NCI-H69 (cell line): ENCODE results near the gene MRPS12.
A peak's percentile ranks its signal among the peaks of the same experiment; 100 is the strongest.

Experiments used
- DNase-seq: peaks from one replicate; lab custom pipeline; 2025; lab: John Stamatoyannopoulos, UW

MRPS12 gene

DNA sequence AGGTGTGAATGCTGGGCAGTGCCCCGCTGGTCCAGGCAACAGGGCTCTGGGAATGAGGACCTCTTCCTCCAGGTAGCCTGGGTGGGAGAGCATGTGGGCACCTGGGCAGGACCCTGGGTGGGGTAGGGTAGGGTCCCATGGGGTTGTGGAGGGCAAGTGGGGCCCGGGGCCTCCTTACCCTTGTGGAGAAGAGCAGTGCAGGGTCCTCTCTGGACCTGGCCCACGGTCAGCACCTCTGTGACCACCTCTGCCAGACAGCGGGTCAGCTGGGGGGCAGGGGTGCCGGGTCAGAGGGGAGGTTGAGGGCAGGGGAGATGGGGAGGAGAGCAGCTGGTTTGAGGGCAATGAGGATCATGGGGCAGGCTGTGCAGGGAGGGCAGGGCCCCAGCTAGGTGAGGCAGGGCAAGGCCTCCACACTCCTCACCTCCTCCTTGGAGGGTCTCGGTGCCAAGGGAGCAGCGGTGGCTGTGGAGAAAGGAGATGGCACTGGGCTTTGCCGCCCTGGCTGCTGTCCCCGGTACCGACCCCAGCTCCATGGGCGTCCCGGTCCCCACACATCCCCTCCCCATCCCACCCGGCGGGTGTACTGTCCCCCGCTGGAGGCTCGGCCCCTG is 19.2 kb upstream of the MRPS12 start:
- DNase-seq, result no peak

DNA sequence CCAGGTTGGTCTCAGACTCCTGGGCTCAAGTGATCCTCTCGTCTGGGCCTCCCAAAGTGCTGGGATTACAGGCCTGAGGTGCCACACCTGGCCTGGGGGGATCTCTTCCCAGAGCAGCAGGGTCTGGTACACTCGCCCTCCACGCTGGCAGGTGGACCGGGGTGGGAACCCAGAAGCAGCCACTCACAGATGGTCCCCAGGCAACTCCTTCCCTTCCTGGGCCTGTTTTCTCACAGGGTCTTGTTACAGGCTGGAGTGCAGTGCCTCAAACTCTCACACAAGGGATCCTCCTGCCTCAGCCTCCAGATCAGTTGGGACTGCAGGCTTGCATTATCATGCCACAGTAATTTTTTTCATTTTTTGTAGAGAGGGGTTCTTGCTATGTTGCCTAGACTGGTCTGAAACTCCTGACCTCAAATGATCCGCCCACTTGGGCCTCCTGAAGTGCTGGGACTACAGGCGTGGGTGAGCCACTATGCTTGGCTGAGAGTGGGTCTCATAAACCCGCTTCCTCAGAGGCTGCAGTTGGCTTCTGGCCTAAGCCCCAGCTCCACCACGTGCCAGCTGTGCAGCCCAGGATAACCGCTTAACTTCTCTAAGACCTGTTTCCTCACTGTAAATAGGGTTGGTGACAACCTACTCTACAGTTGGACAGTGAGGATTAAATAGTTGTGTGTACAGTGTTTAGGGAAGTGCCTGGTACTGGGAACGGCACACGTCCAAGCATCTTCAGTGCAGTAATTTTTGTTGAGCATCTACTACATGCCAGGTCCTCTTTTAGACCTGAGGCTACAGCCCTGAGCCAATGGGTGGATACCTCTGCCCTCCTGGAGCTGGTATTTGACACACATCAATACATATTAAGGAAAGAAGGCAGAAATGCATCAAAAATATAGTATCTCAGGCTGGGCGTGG is 17.9 kb upstream of the MRPS12 start:
- DNase-seq, result no peak

DNA sequence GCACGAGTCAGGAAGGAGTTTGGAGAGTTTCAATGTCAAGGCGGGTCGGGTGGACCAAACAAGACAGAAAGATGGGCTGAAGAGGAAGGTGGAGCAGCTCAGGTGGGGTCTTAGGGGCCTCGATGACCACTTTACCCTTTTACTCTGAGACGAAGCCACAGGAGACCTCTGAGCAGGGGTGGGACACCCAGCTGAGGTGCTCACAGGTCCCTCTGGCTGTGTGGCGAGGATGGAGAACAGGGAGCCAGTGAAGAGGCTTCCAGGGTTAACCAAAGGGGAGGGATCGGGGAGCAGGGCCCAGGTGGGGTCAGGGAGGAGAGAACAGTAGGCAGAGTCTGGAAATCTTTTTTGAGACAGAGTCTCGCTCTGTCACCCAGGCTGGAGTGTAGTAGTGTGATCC is 16.8 kb upstream of the MRPS12 start:
- DNase-seq, result no peak

DNA sequence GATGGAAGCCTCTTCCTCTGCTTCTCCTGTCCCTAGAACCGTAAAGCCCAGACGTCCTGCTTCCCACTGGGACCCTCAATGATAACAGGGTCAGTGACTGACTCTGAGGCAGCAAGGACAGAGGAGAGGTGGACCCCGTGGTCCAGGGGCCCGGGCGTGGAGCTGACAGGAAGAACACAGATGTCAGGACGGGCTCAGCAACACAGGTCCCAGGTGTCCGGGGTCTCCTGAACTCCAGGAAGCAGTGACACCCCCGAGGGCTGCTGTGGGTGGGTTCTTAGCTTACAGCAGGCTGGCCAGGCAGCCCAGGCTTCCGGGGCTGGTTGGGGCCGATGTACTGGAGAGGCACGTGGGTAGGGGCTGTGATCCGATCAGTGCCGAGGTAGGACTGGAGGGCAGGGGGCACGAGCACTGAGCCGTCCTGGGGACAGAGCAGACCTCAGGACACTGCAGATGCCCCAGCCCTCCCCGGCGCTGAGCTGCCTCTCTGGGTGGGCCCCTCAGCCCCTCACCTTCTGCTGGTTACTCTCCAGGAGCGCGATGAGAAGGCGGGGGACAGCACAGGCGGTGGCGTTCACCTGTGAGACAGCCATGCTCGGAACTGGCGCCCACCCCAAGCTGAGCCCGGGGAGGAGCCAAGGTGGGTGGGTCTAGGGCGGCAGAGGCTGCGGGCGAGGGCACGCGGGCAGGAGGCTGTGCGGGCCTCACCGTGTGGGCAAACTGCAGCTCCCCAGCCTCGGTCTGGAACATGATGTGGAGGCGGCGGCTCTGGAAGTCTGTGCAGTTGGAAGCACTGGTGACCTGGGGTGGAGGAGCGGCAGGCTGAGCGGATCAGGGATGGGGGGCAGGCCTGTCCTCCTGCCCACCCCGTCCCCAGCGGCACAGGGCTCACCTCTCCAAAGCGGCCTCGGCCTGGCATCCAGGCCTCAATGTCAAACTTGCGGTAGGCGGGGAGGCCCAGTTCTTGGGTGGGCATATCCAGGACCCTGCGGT is 15.1 kb upstream of the MRPS12 start:
- DNase-seq, result no peak

DNA sequence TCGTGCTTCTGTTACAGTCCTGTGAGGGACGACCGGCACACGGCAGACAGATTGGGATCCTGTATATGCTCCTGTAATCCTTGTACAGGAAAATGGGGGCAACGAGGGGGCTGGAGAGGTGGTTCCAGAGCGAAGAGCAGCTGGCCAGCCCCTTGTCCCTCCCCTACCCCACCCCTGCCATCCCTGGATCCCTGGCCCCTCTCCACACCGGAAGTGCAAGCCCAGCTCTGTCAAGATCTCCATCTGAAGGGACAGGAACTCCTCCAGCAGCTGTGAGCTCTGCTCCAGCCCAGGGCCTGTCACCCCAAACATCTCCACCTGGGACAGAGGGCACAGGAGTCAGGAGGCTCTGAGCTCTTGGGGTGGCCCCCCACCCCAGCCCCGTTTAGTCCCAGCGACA is 13.2 kb upstream of the MRPS12 start:
- DNase-seq, result no peak

DNA sequence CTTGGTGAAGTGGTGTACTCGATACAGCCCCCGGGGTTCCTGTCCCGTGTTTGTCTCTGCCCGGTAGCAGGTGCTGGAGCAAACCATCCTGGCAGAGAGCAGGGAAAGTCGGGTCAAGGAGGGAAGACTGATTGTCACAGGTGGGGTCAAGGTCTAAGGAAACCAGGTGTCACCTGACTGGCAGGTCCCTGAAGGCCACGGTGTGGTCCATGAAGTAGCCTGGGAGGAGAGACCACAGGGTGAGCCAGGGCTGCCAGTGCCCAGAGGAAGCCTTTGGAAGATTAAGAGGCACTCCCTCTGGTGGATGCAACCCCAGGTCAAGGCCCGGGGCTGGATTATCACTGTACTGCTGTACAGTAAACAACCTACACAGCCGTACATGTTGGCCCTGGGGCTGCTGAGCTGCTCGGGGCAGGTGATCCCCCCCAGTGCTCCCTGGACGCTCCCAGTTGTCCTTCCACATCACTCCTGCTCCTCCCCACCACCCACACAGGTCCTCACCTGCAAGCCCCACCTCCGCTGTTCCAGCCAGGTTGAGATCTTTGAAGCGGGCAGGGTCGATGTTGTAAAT is 12.7 kb upstream of the MRPS12 start:
- DNase-seq, result no peak

DNA sequence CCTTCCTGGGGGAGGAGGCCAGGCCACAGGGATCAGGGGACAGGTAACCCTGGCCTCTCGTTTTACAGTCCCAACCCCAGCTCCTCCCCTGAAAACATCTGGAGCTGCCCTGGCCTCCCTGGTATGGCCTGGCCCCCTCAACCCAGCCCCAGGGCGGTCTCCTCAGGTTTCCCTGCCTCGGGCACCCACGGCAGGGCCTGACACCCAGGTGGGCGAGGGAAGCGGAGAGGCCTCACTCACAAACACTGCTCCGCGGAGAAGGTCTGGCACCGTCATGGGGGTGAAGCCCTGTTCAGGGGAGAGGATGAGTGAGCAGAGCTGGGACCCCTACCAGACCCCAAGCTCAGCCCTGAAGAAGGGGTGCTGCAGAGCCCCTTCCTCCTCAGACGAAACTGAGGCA is 12.2 kb upstream of the MRPS12 start:
- DNase-seq, result no peak

DNA sequence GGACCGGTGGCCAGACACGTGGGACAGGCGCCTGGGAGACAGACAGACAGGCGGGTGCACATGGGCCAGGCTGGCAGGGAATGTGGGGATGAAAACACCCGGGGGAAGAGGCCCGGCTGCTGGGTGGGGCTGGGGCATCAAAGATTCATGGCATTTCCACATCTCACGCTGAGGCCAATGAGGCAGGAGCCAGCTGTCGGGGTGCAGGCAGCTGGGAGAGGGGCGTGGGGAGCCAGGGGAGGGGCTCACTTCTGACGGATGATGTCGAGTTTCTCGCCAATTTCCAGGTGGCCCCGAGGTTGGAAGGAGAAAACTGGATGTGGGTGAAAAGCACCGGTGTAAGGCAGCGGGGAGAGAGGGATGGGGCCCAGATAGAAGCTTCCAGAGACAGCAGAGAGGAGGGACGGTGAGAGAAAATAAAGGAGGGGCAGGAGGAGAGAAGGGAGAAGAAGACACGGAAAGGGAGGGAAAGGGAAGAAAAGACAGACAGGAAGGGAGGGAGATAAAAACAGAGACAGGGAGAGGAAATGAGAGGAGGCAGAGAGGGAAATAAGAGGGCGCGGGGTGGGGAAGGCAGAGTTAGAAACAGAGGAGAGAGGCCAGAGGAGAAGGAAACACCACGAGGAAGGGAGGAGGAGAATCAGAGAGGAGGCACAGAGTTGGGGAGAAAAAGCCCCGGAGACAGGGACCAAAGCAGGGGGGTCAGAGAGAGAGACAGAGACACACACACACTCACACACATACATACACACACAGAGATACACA is 10.7 kb upstream of the MRPS12 start:
- no peak for DNase-seq

DNA sequence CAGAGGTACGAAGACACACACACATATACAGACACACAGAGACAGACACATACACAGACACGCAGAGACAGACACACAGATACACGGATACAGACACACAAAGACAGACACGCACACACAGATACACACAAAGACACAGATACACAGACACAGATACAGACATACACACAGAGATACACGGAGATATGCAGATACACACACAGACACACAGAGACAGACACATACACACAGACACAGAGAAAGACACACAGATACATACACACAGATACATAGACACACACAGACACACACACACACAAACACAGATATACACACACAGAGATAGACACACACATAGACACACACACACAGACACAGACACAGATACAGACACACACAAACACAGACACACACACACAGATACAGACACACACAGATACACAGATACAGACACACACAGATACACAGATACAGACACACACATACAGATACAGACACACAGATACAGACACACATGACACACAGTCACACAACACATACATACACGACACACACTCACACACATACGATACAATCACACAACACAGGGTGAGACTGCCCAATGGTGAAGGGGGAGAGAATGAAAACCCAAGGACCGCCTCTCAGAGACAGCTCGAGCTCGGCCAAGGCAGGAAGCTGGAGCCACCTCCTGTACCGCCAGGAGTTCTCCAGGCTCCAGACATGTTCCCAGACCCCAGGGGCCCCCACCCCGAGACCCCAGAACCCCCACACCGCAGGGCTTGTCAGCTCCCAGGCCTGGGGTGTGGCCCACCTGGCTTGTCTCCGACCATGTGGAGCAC is 9.9 kb upstream of the MRPS12 start:
- DNase-seq, result no peak

DNA sequence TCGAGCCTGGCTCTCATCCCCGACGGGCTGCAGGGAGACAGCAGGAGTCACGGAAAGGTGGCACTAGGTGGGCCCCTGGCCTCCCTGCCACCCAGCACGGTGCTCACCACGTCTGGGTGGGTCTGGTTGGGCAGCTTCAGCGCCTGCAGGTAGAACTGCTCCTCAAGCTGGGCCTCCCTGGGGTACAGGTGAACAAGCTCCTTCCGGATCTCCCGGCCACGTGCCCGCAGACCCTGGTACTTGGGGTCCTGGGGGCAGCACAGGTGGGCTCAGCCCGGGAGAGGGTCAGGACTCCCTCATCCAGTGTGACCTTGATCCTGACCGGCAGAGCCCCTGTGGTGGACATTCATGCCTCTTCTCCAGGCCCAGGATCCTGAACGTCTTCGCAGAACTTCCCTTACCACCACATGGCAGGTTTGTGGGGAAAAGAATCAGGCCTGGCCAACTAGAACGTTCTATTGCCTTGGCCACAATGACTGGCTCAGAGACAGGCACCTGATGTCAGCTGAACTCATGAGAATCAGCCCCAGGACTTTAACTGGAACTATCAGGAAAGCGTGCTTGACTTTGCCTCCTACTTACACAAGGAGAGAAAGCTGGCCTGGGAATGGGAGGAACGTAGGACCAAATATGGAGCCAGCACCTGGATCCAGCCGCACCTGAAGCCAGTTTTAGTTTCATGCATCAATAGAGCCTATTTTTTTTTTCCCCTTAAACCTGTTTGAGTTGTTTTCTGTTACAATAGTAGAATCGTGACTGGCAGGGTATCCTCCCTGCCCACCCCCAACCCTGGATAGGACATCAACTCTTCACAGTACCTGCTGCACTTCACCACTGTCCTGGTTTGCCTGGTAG is 9.1 kb upstream of the MRPS12 start:
- DNase-seq, result no peak

DNA sequence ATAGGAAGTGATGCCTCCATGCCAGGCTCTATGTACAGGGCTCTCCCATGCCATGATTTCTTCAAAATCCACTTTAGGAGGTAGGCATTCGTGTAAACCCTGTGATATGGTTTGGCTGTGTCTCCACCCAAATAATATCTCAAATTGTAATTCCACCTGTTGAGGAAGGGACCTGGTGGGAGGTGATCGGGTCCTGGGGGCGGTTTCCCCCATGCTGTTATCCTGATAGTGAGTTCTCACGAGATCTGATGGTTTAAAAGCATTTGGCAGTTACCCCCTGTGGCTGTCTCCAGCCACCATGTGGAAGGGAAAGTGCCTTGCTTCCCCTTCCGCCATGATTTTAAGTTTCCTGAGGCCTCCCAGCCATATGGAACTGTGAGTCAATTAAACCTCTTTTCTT is 8.3 kb upstream of the MRPS12 start:
- DNase-seq, result no peak

DNA sequence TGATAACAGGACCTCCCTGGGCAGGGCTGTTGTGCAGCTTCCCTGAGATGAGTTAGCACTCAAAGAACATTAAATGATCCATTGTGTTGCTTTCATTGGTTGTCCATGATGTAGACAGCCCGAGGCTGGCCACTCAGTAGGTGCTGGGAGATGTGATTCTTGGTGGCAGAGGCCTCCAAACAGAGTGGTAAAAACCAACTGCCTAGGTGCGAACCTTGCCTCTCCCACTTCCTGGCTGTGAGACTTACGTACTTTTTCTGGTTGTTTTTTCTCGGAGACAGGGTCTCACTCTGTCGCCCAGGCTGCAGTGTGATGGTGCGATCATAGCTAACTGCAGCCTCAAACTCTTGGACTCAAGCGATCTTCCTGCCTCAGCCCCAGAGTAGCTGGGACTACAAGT is 6.4 kb upstream of the MRPS12 start:
- DNase-seq, result no peak

DNA sequence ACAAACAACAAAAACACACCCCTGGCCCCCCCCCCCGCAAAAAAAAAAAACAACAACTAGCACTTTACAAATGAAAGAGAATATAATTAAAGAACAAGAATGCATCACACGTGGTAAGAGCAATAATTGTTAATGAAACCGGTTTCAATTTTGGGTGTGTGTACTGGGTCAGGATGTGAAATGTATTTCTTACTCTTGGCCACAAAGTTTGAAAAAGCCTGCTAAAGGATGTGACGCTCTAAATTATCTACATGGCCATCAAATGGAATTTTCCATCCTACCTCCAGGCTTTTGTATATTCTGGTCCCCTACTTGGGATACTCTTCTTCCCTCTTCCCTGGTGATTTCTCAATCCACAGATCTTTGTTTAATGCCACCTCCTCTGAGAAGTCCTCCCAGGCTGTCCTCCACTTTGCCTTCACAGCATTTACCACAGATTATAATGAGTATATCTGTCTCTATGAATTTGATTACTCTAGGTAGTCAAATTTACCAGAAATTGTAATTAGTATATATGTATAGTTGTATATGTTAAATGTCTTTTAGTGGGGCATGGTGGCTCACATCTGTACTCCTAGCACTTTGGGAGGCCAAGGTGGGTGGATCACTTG is 2.2 kb upstream of the MRPS12 start:
- DNase-seq, result no peak

DNA sequence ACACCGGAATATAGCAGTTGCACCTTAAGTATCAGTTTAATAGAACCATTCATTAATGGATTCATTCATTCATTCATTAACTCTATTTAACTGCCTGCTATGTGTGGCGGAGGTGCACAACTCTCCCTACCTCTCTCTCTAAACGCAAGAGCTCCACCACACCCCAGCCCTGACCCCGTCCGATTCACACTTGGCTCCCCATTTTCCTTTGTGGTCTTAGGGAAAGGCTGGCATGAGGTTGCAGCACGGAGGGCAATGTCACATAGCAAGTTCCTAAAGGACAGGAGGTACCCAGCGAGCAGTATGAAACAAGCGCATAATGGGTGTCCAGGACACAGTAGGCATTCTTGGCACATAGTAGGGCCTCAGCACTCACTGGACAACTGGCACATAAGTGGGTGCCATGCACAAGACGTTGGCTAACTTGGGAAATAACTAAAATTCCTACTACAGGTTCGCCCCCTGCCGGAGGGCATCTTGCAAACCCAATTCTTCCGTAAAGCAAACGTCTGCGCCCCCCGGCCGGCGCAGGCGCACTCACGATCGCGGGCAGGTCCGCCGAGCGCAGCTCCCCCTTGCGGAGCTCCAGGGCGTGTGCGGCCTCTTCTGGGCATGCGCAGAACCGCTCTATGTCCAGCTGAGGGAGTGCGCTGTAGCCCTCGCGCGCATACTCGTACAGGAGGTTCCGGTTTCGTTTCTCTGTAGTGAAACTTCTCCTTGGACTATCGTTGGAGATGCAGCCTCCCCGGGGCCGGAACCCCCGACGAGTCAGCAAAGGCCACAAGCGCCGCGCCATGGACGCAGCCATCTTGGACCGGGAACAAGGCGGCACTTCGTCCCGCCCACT is 592 bp upstream of the MRPS12 start, which contains the start of gene SARS2:
TSS of gene SARS2 (minus strand) at position 835 of the 847 bp plus-strand sequence. CDS start at position 808, 27 bp downstream.
- peak; percentile 97 for DNase-seq

DNA sequence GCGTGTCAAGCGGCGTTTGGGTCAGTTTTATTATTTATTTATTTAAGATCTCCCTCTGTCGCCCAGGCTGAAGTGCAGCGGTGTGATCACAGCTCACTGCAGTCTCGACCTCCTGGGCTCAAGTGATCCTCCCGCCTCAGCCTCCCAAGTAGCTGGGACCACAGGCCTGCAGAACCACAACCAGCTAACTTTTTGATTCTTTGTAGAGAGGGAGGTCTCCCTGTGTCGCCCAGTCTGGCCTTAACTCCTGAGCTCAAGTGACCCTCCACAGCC is 713 bp downstream of the MRPS12 start:
- DNase-seq, result no peak

DNA sequence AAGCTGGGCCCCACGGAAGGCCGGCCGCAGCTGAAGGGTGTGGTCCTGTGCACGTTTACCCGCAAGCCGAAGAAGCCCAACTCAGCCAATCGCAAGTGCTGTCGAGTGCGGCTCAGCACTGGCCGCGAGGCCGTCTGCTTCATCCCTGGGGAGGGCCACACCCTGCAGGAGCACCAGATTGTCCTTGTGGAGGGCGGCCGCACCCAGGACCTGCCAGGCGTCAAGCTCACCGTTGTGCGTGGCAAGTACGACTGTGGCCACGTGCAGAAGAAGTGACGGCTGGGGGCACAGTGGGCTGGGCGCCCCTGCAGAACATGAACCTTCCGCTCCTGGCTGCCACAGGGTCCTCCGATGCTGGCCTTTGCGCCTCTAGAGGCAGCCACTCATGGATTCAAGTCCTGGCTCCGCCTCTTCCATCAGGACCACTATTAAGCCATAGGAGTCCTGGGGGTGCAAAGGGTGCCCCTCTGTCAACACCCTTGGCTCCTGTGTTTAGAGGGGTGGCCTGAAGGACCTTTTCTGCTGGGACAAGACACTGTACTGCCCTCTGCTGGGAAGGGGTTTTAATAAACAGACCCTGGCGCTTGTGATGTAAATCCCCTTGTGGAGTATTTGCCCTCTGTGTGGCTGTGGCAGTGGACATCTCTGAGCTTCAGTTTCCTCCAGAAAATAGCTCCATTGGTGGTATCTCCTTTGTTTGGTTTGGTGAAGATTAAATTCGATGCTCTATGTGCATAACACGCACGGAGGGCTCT is 1.9 kb downstream of the MRPS12 start:
- DNase-seq, result peak; percentile 35

DNA sequence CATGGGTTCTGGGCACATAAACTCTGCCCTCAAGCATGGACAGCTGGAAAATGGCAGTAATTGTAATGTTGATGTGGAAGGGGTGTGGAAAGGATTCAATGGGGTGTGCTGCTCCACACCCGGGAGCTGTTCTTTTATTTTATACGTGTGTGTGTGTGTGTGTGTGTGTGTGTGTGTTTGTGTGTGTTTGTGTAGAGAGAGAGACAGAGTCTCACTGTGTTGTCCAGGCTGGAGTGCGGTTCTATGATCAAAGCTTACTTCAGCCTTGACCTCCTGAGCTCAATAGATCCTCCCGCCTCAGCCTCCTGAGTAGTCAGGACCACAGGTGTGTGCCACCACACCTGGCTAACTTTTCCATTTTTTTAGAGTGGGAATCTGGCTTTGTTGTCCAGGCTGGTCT is 2.8 kb downstream of the MRPS12 start:
- no peak for DNase-seq
